ENCODE measurements around the gene ZNF766.

Gene ZNF766

GRCh38 chr19:52227196-52227940 lies 42.0 kb upstream of the ZNF766 start:
- no peak overlapping the region for H3K4me3 ChIP-seq (ENCODE audit: low read depth, low read length)
- TF ChIP-seq CTCF (IDR thresholded peaks at IDR 0.05; ENCODE audit: control insufficient read depth, extremely low read depth, insufficient read depth) = no peak
- no peak for DNase-seq (ENCODE audit: low read depth)

GRCh38 chr19:52227980-52228379 lies 41.4 kb upstream of the ZNF766 start:
- no peak overlapping the region for H3K4me3 ChIP-seq (ENCODE audit: low read depth, low read length)
- TF ChIP-seq CTCF (IDR thresholded peaks at IDR 0.05; ENCODE audit: control insufficient read depth, extremely low read depth, insufficient read depth) = no peak
- no peak for DNase-seq (ENCODE audit: low read depth)

- no peak for DNase-seq (ENCODE audit: low read depth)
- no peak overlapping the region for H3K4me3 ChIP-seq (ENCODE audit: low read depth, low read length)
- no peak for TF ChIP-seq CTCF (IDR thresholded peaks at IDR 0.05; ENCODE audit: control insufficient read depth, extremely low read depth, insufficient read depth)
Measured at GRCh38 chr19:52229524-52229923, 39.9 kb upstream of the ZNF766 start.

- no peak for DNase-seq (ENCODE audit: low read depth)
- no peak overlapping the region for H3K4me3 ChIP-seq (ENCODE audit: low read depth, low read length)
- no peak for TF ChIP-seq CTCF (IDR thresholded peaks at IDR 0.05; ENCODE audit: control insufficient read depth, extremely low read depth, insufficient read depth)
Measured at GRCh38 chr19:52230685-52231084, 38.7 kb upstream of the ZNF766 start.

GRCh38 chr19:52231154-52231910 lies 38.1 kb upstream of the ZNF766 start:
- TF ChIP-seq CTCF (IDR thresholded peaks at IDR 0.05; ENCODE audit: control insufficient read depth, extremely low read depth, insufficient read depth) = no peak
- H3K4me3 ChIP-seq (ENCODE audit: low read depth, low read length) = no peak overlapping the region
- DNase-seq (ENCODE audit: low read depth) = no peak

- H3K4me3 ChIP-seq (ENCODE audit: low read depth, low read length) = no peak overlapping the region
- DNase-seq (ENCODE audit: low read depth) = no peak
- no peak for TF ChIP-seq CTCF (IDR thresholded peaks at IDR 0.05; ENCODE audit: control insufficient read depth, extremely low read depth, insufficient read depth)
Measured at GRCh38 chr19:52234406-52234805, 35.0 kb upstream of the ZNF766 start.

All from LNCaP clone FGC (cell line).